ENCODE measurements around the gene L3MBTL2.

DNA sequence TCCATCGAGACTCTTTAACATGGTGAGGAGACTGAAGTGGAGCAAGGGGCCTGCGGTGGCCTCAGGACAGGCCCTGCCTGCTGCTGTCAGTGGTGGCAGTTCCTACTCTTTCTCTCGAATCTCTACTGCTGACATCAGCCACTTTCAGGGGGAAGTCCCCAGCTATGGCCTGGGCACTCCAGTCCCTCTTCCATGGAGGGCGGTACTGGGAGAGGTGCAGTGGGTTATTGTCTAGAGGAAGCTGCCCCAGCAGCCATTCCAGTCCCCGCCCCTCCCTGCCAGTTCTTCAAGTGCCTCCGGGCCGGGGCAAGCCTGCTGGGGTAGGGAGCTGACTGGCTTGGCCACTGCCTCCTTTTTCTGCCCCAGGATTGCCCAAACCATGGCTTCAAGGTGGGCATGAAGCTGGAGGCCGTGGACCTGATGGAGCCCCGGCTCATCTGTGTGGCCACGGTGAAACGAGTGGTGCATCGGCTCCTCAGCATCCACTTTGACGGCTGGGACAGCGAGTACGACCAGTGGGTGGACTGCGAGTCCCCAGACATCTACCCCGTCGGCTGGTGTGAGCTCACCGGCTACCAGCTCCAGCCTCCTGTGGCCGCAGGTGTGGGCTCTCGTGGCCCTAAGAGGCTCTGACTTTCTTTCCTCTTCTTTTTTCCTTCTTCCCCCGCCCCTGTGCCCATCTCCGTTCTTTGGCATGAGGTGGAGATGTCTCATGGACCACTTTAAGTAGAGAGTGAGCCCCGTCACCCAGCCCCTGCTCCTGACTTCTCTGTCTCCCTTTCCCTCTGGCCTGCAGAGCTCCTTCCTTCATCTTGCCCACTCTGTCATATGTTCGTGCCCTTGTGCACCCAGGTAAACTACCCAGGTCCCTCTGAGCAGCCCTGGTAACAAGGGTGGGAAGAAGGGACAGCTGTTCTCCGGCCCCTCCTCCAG lies 21.9 kb downstream of the L3MBTL2 start:
- TF ChIP-seq, protein P1, sequence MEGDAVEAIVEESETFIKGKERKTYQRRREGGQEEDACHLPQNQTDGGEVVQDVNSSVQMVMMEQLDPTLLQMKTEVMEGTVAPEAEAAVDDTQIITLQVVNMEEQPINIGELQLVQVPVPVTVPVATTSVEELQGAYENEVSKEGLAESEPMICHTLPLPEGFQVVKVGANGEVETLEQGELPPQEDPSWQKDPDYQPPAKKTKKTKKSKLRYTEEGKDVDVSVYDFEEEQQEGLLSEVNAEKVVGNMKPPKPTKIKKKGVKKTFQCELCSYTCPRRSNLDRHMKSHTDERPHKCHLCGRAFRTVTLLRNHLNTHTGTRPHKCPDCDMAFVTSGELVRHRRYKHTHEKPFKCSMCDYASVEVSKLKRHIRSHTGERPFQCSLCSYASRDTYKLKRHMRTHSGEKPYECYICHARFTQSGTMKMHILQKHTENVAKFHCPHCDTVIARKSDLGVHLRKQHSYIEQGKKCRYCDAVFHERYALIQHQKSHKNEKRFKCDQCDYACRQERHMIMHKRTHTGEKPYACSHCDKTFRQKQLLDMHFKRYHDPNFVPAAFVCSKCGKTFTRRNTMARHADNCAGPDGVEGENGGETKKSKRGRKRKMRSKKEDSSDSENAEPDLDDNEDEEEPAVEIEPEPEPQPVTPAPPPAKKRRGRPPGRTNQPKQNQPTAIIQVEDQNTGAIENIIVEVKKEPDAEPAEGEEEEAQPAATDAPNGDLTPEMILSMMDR (IDR thresholded peaks at IDR 0.05), result no peak
- no peak for TF ChIP-seq ZFX (IDR thresholded peaks at IDR 0.05; ENCODE audit: borderline replicate concordance)

Measured in 22Rv1 (cell line).